Activated CD4-positive, CD25-positive, alpha-beta regulatory T cell treated with anti-CD3 and anti-CD28 coated beads, Interleukin-2, amount 50 U/mL, for 72 hours (primary cell): ENCODE results near the gene PRAMEF18.
"Not testable (repeated sequence)": the region's sequence is repeated elsewhere in the genome, so short reads cannot be mapped to it uniquely, and the experiment has no call there.

Source experiments
- DNase-seq: peaks from one replicate; pipeline ENCODE4 v3.0.0; 2021

The PRAMEF18 gene

DNA sequence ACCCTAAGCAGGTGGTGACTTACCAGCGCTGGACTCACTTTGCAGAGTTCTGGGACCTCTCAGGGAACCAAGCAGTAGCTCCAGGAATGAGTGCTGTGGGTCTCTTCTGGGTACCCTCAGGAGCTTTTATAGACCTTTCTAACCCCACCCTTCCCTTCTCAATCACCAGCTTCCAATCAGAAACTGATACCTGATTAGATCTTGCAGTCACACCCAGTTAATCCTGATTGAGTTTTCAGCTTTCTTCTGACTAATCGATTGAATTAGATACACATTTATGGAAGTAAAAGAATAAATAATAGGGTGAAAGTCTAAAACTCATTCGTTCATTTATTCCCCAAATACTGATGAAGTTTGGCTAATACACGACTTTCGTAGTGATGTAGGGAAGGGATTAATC lies 24.6 kb downstream of the PRAMEF18 start, which contains the start of gene PRAMEF13:
TSS of gene PRAMEF13 (minus strand) at position 101 of the 400 bp plus-strand sequence. CDS start 1,820 bp downstream, outside the sequence.
- DNase-seq, result not testable (repeated sequence)
